Neural progenitor cell (in vitro differentiated cells): Measurements from ENCODE around the gene EPB41.

Experiments
- EZH2 ChIP-seq: fragments of 200-600 bp; sonication (generic); IDR thresholded peaks from 2 replicates; pipeline ENCODE4 v1.6.1; 2017; ENCODE audit warnings: antibody characterized with exemption, mild to moderate bottlenecking, moderate library complexity
- TF ChIP-seq, protein P1 (sequence below): fragments of 200-600 bp; sonication (generic); IDR thresholded peaks from 2 replicates; pipeline ENCODE4 v1.5.1; 2017; ENCODE audit warnings: antibody characterized with exemption, mild to moderate bottlenecking

DNA sequence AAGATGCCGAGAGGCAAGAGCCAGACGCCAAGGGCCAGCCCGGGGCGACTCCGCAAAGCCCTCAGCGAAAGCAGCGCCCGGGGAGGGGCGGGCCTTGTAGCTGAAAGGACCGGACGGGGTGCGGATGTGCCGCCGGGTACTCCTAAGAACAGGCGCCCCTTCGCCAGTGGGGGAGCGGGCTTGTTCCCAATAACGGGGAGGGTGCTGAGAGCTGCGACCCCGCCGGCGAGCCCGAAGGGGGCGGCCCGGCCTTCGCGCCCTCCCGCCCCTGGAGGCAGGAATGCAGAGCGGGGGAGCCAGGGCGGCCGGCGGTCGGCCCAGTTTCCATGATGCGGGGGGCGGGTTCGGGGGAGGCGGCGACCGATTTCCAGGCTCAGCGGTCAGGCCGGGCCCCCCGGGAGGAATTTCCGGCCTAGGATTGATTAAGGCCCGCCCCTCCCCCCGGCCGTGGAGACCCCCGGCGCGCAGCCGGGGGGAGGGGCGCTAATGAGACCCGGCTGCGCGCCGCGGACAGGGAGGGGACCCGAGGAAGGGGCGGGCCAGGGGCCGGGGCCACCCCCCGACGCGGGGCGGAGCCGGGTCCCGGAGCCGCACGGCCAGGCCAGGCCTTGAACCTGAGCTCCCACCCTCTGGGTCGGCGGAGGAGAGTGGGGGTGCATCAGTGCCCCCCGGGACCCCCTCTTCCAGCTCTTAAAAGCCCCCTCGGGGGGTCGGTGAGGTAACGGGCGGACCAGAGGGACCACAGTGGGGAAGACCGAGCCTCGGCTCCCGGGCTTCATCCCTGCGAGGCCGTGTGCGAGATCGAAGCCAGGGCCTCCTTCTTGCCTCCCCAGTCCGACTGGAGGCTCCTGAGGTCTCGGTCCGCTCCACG, 210.2 kb downstream of the EPB41 start:
- TF ChIP-seq, protein P1, sequence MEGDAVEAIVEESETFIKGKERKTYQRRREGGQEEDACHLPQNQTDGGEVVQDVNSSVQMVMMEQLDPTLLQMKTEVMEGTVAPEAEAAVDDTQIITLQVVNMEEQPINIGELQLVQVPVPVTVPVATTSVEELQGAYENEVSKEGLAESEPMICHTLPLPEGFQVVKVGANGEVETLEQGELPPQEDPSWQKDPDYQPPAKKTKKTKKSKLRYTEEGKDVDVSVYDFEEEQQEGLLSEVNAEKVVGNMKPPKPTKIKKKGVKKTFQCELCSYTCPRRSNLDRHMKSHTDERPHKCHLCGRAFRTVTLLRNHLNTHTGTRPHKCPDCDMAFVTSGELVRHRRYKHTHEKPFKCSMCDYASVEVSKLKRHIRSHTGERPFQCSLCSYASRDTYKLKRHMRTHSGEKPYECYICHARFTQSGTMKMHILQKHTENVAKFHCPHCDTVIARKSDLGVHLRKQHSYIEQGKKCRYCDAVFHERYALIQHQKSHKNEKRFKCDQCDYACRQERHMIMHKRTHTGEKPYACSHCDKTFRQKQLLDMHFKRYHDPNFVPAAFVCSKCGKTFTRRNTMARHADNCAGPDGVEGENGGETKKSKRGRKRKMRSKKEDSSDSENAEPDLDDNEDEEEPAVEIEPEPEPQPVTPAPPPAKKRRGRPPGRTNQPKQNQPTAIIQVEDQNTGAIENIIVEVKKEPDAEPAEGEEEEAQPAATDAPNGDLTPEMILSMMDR: peak; percentile 70
- no peak for TF ChIP-seq EZH2
